NCI-H748 treated with DMSO at 0.1 percent for 48 hours (cell line): Measurements from ENCODE around the gene P2RX6.

Source experiments
- DNase-seq: peaks from one replicate; lab custom pipeline; 2025; lab: John Stamatoyannopoulos, UW

P2RX6 gene

DNA sequence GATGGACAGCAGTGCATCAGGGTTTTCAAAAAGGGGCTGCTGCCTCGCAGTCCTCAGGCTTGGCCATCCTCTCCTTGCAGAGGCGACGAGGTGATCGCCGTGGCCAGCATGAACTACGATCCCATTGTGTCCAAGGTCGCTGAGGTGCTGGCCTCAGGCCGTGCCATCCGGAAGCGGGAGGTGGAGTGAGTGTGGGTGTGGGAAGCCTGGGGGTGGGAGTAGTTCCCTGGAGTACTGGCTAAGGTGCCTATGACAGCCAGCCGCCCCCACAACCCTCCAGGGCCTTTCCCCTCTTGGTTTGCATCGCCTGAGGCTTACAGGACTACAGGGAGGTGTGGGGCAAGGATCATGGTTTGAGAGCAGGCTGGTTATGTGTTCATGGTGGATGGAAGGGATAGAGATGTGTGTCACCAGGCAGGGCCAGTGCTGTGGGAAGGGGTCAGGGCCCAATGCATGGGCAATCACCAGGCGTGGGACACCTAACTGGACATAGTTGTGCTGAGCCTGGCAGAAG is 35.0 kb upstream of the P2RX6 start:
- no peak for DNase-seq

DNA sequence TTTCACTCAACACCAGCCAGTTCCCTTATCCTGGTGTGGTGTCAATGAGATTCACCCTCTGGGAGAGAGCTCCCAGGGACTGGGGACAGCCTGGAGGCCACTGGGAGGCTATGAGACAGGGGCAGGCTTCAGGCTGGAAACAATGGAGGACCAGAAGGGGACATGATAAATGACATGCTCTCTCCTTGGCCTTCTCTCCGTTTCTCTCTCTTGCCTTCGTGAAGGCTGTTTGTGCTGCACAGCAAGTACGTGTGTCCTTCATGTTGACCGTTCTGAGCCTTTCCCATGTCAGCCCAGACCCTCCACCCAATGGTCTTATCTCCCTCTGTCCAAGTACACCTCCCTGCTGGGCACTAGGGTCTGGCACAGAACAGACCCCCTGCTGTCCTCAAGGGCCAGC is 34.4 kb upstream of the P2RX6 start:
- DNase-seq, result no peak

DNA sequence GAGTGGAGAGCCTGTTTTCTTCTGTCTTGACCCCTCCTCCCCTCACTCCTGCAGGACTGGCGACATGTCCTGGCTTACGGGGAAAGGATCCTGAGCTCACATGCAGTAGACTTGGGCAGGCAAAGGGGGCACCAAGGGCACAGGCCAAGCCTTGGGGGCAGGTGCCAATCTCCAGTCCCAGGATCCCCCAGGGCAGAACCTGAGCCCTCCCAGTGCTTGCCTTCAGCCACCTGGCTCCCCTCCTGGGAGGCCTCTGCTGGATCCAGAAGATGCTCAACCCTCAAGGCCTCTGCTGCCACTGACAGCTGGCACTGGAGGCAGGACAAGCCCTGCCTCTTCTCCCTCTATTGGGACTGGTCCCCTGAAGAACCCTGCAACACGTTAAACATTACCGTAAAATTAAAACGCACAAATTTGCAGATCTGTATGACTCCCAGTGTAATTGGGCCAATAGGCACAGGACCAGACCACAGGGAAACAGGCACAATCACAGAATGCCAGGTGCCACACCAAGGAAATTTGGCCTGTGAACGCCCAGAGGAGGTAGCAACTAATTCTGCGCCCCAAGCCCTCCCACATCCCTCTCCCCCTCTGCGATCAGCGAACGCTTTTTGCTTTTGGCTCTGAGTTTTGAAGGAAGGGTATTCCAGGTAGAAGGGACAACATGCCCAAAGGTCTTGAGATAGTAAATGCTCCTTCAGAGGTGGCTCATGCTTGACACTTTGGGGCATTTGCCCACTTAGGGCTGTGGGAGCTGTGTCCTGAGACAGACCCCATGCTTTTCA is 33.8 kb upstream of the P2RX6 start:
- DNase-seq, result no peak

GRCh38 chr22:20981787-20982562 is 33.0 kb upstream of the P2RX6 start, which contains the start of gene LZTR1:
Gene LZTR1, plus strand, starts transcription at chr22:20982297. Its CDS starts 75 bp downstream, at chr22:20982372.
- no peak for DNase-seq

DNA sequence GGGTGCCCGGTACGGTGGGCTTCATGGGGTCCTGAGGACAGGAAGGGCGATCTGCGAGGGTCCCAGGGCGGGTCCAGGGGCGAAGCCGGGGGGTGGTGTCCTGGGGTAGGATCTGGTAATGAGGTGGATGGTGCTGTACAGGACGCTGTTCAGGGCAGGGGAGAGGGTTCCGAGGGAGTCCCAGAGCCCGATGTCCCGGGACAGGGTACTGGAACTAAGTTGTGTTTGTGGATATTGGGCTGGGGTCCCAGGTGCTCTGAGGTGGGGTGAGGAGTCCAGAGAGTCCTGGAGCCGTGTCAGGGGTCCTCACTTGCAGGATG is 32.4 kb upstream of the P2RX6 start:
- DNase-seq, result no peak

GRCh38 chr22:20983081-20983771 is 31.7 kb upstream of the P2RX6 start:
- no peak for DNase-seq

GRCh38 chr22:20985720-20986119 is 29.2 kb upstream of the P2RX6 start:
- DNase-seq, result no peak

- no peak for DNase-seq
Measured at GRCh38 chr22:20986365-20986764, 28.6 kb upstream of the P2RX6 start.

DNA sequence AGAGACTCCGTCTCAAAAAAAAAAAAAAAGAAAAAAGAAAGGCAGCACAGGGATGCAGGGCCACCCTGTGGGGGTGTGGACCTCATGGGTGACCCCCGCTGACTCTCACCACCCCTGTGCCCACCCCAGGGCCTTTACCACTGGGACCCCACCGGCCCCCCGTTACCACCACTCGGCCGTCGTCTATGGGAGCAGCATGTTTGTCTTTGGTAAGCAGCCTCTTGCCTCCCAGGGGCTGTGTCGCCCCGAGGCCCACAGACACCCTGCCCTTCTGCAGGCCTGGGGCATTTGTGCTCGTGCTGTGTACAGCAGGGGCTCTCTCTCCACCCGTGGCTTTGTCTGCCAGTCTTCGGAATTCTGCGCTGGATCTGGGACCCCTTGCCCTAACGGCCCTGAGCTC is 27.6 kb upstream of the P2RX6 start:
- DNase-seq, result no peak

DNA sequence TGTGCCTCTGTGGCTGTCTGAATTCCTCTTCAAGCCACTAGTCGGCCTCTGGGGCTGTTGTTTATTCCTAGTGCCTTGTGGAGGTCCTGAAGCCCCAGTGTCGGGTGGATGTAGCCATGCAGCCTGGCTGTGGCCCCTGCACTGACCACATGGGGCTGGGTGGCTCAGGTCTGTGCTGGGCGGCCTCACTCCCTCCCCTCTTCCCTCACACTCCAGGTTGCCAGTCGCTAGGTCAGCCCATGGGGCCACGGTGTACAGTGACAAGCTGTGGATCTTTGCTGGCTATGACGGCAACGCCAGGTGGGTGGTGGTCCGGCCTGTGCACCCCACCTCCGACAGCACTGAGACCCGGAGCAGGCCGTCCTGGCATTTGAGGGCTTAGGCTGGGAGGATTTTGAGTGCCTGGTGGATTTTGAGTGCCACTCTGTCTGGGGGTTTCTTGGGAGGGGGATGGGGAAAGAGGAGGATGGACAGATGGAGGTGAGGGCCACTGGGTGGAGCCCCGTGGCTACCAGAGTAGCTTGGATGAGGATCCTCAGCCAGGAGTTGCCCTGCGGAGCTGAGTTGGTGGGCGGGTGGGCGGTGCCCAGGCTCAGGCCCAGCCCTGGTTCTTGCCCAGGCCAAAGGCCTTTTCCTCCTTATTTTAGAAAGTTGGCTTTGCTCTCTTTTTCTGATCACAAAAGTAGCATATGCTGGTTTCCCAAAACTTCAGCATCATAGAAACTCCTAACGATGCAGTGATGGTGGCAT is 26.2 kb upstream of the P2RX6 start:
- DNase-seq, result no peak

DNA sequence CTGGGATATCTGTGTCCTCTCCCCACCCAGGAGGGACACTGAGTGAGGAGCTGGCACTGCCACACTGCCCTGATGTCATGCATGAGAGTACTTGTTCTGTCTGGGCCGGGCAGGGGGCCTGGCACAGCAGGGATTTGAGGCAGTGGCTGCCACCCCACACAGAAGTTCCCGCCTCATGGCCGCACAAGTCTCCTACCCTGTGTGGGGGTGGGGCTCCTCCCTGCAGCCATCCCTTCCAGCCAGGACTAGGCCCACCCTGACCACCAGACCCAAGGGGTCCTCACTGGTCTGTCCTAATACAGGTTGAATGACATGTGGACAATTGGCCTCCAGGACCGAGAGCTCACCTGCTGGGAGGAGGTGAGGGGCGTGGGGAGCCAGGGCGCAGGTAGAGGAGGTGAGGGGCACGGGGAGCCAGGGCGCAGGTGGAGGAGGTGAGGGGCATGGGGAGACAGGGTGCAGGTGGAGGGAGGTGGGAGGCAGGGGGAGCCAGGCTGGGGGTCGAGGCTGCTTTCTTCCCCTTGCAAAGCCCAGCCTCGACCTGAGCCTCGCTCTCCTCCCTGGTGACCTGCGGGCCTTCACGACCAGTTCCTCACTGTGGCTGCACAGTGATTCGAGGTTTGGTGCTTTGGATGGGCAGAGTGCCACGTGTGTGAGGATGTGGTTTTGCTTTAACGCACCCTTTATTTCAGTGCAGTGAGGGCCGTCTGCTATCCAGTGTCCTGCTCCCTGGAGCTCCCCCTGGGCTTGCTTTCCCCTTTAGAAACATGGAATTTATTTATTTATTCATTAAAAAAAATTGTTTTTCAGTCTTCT is 25.4 kb upstream of the P2RX6 start:
- DNase-seq, result no peak

DNA sequence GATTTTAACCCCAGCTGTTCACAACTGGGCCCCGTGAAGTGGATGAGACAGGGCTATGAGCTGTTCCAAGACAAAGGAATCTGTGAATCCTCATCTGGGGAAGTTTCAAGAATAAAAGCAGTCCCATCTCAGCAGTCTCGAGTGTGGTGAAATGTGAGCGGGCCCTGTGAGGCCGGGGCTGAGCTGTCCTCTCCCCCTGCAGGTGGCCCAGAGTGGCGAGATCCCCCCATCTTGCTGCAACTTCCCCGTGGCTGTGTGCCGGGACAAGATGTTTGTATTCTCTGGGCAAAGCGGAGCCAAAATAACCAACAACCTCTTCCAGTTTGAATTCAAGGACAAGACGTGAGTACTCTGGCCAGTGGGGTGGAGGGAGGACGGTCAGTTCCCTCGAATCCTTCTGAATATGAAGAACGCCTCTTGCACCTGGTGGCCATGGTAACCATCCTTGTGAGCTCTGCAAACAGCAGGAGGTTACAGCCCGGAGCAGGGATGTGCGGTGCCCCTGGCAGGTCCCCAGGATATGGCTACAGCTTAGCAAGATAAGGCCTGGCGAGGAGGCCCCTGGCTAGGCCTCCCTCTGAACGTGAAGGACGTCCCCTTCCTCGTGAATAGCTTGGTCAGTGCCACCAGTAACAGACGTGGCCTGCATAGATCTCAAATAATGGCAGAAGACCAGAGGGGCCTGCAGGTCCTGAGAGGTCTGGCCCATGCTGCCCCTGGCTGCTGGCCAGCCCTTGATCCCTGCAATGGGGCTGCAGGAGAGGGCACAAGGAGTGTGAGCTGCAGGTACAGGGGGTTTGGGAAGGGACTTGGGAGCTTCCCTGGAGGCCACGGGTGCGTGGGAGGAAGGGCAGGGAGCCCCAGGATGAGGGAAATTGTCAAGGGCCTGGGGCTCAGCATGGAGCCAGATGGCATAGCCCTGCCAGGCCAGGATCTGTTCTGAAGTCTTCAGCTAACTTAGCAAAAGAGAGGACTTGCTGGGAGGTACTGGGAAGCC is 24.5 kb upstream of the P2RX6 start:
- no peak for DNase-seq

GRCh38 chr22:20991252-20992055 is 23.5 kb upstream of the P2RX6 start:
- no peak for DNase-seq

DNA sequence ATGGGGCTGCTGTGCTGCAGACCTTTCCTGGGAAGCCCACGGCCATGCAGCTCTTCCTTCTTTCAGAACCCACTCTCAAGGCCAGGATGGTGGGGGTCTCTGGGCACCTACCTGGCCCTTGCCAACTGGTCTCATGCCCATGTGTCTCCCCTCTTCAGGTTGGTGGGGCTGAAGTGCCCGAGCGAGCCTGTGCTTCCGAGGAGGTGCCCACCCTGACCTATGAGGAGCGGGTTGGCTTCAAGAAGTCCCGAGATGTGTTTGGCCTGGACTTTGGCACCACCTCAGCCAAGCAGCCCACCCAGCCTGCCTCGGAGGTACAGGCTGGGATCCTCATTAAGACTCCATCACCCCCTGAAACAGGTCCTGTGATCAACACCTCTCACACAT is 22.9 kb upstream of the P2RX6 start:
- no peak for DNase-seq

- DNase-seq, result no peak
Measured at GRCh38 chr22:20992456-20993303, 22.3 kb upstream of the P2RX6 start.

DNA sequence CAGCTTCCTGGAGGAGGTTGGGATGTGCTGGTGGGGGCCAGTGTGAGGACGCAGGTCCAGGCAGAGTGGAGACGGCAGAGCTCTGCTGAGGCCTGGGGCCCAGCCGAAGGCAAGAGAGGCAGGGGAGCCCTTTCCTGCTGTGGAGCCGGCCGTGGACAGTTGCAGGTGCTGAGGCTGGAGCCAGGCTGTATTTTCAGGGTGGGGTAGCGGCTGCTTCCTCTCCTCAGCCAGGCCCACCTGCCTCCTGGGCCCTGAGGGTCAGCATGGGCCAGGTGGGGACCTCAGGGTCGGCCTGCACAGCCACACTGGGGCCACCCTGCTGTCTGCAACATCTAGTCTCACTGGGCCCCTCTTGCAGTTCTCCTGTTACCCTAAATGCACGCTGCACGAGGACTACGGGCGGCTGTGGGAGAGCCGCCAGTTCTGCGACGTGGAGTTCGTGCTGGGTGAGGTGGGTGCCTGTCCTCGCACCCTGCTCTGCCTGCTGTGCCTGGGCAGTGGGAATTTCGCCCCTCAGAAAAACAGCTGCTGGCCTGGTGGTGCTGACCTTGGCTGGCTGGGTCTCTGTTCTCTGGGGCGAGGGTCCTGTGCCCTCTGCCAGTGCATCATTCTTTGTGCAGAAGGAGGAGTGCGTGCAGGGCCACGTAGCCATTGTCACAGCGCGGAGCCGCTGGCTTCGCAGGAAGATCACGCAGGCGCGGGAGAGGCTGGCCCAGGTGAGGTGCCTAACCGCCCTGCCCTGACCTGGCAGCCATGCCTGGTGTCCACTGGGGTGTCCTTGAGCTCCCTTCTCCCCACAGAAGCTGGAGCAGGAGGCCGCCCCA is 21.4 kb upstream of the P2RX6 start:
- no peak for DNase-seq
